LoVo (cell line): ENCODE data around the gene UBE2J2.

Experiments used
- DNase-seq: peaks from one replicate; pipeline ENCODE4 v3.0.0-alpha.2; 2016; ENCODE audit warnings: low spot score

UBE2J2 gene

DNA sequence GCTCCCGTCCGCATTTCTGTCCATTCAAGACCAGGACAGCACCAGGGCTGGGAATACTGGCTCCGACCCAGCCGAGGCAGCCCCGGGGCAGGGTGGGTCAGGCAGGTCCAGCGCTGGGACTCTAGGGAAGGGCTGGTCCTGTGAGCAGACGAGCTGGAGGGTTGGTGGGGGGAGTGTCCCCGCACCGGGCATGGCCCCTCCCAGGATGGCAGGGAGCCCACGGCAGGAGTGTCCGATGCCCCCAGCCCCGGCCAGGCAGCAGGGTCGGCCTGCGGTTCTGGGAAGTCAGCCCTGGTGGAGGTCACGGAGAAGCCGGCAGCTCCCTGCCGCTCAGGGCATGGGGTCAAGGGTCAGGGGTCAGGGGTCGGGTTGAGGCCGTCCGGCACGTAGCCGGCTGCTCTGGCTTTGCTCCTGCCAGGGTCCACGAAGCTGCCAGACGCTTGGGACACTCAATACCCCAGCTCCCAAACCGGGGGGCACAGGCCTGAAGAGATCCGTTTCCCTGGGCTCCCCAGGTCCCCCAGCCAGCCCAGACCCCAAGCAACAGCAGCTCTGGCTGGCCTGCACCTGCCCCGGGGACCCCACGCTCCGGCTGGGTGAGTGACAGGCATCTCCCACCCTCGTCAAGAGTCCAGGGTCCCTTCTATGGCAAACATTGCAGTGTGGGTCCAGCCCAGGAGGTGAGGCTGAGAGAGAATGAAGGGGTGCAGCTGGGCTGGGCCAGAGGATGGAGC lies 33.9 kb downstream of the UBE2J2 start:
- DNase-seq, result no peak

DNA sequence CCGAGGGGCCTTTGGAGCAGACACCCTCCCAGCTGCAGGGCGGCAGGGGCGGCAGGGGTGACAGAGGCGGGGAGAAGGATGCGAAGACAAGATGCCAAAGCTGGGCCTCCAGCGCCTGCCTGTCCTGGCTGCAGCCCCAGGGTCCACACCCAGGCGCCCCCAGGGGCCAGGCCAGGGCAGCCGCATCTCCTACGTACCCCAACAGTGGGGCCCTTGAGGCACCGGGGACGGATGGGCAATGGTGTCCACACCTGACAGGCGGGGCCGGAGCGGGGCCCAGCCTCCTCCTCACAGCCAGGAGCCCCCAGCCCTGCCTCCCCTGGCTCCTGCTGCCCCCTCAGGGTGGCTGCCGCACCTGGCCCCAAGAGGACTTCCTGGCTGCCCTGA lies 34.4 kb downstream of the UBE2J2 start:
- DNase-seq, result no peak

DNA sequence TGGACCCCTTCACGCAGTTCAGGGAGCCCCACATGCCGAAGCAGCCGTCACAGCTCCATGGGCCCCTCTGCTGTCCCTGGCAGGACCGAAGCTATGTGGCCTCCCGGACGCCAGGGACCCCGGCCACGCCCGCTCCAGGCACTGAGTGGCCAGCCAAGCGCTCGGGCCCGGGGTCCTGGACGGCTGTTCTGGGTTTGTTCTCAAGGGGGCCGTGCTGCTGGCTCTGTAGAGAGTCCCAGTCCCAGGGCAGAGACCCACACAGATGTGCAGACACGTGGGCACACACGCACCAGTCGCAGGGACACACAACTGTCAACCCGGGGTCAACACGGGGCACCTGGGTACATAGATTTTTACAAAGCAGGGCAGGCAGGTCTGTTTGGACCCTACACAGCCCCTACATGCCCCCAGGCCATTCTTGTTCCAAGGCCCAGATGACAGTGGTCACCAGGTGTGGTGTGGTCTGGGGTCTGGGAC lies 34.9 kb downstream of the UBE2J2 start:
- no peak for DNase-seq

DNA sequence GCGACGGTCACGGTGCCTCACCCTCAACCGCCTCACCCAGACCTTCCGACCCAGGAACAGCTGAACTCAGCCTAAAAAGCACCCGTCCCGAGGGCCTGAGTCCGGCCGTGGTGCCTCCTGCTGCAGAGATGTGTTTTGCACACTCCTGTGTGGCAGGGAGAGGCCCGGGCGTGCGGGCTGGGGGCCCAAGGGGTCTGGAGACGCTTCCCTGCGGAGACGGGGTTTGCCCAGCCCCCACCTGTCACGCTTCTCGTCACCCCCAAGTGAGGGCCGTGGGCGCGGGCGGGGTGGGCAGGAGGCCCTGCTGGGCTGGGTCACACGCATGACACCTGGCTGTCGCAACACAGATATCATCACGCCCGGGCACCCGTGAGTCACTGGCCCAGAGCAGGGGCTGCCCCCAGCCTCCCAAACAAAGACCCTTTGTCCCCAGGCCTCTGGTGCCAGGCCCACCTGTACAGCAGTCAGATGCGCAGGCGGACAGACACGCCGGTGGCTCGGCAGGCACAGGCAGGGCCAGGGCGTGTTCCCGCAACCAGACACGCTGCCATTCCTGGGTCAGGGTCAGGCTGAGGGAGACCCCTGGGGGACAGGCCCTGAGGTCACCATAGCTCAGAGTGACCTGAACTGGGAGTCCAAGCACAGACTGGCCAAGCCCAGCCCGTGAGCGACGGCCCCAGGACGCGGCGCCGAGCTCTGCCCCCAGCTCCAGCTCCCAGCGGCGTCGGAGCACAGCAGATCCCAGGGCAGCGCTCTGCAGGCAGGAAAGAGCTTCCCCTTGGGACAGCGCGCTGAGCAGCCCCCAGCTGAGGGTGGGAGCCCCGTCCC lies 35.6 kb downstream of the UBE2J2 start:
- no peak for DNase-seq

DNA sequence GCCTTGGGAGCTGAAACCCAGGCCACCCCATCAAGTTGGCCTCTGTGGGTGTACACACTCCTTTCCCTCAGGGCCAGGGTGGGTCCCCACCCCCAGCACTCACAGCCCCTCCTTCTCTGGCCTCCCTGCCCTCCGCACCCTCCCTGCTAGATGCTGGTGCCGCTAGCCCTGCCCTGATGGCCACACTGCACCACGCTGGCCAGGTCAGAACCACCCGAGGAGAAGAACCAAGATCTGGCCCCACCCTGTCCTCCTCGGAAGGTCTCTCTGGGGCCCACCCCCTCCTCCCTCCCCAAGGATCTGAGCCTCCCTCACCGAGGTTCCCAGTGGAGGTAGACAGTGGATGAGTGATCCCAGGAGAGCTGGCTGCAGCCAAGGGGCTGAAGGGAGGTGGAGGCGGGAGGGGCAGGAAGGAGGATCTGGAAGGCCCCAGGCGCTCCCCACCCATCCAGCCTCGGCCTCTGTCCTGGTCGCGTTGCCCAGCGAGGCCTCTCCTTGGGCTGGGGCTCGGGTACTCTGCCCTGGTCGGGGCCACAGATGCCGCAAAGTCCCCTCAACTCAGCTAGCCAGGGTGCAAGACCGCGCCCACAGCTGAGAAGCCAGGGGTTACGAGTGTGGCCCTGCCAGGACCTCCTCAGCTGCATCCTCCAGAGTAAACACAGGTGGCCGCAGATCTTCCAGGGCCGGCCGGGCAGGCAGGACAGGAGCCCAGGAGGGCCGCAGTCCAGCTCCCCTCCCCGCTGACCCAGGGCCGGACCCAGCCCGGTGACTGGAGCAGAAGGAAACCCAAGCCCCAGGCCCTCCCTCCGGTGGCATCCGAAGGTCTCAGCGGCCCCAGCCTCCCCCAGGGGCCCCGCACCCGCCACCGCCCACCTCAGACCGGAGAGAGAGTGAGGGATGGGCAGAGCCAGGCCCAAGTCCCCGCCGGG lies 36.4 kb downstream of the UBE2J2 start:
- DNase-seq, result no peak

DNA sequence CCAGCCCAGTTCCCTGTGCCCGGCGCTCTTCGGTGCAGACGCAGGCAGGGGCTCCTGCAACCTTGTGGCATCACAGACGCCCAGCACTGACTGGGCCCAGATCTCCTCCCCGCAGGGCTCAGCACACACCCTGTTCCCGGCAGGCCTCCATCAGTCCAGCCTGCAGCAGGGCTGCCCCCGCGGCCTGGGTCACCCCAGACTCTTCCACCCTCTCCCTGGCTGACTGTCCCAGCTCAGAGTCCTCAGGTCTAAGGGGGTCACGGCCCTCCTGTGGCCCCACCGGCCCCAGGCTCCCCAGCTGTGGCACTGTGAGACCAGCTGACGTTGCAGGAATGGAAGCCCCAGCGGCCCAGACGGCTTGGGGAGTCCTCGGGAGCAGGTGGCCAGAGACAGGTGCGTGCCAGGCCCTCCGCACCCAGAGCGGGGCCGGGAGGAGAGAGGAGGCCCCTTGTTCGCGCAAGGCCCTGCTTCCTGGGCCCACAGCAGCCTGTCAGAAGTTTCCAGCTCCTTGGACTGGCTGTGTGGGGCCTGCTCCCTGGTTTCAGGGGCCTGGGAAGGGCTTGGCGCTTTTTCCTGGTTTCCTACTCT lies 37.4 kb downstream of the UBE2J2 start:
- no peak for DNase-seq

DNA sequence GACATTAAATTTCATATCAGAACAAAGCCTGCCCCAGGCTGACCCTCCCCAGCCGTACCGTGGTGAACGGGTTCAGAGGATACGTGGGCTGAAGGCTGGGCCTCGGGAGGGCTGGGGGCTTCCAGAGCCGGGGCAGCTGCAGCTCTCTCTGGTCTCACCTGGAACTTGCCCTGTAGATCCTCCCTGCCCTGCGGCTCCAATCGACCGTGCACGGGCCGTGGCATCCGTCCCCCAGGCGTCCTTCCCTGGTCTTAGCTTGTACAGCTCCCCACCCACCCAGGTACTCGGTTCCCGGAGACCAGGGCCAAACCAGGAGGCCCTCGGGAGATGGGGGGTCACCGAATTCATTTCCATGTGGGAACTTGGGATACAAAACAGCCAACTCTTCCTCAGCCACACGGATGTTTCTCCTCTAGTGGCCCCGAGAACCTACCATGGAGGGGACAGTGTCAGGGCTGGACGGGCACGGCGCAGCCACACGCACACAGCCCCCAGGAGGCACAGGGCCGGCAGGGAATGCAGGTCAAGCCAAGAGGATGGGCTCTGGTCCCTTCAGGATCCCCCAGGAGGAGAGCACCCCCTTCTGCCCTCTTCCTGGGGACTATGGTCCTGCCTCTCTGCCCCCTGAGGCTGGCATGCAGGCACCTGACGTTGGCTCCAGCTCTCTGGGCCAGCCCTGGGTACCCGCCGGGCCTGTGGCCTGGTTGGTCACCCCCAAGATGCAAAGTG lies 38.5 kb downstream of the UBE2J2 start:
- no peak for DNase-seq

DNA sequence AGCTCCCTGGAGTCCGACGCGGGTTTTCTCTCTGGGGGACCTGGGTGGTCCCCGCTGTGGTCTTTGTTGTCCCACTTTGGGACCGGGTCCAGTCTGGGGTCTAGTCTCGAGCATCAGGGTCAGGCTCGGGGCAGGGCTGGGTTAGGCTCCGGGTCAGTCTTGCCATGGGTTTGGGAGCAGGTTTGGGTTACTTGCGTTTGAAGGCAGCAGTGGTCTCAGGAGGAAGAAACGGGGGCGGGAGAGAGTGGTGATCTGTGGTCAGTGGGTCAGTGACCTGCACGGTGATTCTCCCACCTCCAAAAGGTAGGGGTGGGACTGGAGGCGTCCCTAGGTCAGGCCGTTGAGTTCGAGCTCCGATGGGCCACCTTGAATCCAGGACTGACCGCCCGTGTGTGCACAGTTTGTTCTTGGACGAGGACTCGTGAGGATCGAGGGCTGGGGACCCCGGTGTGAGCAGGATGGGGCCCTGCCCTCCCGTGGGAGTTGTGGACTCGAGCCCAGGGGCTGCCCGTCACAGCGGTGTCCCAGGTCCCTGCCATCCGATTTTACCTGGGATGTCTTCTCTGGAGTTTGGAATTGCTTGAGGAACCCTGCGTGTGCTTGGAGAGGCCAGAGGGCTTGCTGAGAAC lies 39.4 kb downstream of the UBE2J2 start:
- DNase-seq, result no peak

DNA sequence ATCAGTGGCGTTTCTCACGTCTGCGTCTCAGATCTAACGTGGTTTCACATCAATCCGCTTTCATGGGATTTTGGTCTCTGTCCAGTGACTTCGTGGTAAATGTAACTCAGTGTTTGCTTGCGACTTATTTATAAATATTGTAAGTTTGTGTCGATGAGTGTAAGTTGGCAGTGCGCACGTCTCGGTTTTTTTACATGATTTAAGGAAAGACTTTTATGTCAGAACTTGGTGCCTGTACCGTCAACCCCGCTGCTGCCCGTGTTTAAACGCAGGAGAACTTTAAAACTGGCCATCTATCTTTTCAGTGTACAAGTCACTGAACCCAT lies 40.1 kb downstream of the UBE2J2 start:
- DNase-seq, result no peak

DNA sequence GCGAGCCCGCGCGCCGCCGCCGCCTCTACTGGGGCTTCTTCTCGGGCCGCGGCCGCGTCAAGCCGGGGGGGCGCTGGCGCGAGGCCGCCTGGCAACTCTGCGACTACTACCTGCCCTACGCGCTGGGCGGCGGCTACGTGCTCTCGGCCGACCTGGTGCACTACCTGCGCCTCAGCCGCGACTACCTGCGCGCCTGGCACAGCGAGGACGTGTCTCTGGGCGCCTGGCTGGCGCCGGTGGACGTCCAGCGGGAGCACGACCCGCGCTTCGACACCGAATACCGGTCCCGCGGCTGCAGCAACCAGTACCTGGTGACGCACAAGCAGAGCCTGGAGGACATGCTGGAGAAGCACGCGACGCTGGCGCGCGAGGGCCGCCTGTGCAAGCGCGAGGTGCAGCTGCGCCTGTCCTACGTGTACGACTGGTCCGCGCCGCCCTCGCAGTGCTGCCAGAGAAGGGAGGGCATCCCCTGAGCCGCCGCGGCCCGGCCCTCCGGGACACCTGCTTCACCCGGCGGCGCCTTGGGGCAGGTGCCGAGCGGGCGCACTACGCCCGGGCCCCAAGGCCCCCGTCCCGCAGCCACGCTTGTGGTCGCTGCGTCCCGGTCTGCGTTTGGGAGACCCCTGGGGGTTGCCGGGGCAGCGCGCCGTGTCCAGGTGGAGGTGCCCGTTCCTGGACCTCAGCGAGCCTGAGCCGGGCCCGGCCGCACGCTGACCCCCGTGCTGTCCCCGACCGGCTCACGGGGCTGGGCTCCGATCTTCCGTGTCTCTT lies 40.7 kb downstream of the UBE2J2 start:
- no peak for DNase-seq

DNA sequence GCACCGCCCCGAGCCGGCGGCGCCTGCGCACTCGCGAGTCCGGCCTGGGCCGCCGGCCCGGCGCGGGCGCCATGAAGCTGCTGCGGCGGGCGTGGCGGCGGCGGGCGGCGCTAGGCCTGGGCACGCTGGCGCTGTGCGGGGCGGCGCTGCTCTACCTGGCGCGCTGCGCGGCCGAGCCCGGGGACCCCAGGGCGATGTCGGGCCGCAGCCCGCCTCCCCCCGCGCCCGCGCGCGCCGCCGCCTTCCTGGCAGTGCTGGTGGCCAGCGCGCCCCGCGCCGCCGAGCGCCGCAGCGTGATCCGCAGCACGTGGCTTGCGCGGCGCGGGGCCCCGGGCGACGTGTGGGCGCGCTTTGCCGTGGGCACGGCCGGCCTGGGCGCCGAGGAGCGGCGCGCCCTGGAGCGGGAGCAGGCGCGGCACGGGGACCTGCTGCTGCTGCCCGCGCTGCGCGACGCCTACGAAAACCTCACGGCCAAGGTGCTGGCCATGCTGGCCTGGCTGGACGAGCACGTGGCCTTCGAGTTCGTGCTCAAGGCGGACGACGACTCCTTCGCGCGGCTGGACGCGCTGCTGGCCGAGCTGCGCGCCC lies 41.4 kb downstream of the UBE2J2 start, which contains the start of gene B3GALT6:
Gene B3GALT6 (plus strand): TSS at position 30 of the 588 bp plus-strand sequence. CDS start 42 bp downstream, at position 72.
- DNase-seq, result no peak

DNA sequence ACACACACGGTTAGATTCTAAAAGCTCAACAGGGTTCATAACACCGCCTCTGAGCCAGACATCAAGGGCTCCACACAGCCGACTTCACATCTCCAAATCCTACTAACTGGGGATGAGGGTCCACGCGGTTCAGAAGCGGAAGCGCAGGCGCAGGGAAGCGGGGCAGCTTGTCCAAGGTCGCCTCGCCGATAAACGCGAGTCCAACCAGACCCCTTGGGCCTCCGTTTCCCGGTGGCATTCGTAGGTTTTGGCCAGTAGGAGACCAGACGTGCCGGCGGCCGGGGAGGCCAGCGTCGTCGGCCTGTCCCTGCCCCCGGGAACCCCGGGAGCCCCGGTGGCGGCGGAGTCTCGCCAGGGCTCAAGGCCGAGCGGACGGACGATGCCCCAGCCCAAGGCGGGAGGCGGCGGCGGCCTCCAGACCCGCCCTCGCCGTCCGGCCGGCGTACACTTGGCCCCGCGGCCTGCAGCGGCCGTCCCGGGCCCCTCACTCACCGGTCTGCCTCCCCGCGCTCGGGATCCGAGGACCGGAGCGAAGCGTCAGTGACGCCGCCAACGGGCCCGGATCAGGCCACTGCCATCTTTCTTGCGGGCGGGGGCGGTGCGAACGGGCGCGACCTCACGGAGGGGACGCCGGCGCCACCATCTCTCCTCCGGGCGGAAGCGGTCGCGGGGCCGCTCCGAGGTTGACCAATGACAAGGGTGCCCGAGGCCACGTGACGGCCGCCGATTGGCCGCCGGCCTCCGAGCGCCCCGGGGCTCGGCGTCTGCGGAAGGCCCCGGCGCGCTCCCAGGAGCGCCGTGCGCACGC lies 42.0 kb downstream of the UBE2J2 start, which contains the start of gene SDF4:
Gene SDF4 (minus strand): TSS at position 602 of the 808 bp plus-strand sequence. CDS start 3,229 bp downstream, outside the sequence.
- DNase-seq, result peak; percentile 97

DNA sequence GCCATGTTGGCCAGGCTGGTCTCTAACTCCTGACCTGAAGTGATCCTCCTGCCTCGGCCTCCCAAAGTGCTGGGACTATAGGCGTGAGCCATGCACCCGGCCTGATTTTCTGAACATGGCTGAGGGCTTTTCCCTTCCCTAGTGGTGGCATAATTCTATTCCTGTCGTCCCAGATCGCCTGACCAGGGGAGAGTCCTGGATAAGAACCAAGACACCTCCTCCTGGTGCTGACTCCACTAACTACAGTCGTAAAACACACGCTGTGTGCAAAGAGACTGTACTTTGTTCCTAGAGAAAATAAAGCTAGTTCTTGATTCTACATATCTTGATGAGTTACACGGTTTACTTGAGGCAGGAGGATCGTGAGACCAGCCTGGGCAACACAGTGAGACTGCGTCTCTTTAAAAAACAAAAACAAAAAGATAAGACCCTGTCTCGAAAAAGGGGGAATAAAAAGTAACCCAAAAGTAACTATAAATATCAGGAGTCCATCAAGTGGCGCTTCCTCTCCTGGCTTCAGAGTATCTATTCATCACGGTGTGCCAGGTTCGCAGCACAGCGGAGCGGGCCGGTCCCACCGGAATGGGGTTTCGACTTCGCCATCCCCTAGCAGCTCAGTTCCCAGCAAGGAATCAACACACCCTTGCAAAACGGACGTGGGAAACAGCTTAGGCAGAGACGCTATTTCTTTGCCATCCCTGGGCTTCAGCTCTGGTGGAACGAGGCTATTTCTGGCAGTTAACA lies 42.8 kb downstream of the UBE2J2 start:
- peak; percentile 63 for DNase-seq

DNA sequence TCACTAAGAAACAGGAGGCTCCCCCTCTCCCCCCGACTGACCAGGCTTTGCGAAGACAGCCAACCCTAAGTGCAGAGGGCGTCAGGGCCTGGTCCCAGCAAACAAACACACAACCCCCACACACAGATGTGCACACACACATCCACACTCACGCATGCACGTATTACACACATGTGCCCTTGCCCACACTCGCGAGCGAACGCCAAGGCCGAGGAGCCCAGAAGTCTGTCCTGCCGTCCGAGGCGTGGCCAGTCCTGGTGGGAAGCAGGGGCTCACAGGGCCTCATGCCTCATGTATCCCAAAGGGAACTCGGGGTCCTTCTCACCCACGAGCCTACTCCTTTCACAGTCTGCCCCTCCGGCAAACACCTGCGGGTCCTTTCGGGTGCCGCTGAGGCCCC lies 43.9 kb downstream of the UBE2J2 start:
- DNase-seq, result no peak

DNA sequence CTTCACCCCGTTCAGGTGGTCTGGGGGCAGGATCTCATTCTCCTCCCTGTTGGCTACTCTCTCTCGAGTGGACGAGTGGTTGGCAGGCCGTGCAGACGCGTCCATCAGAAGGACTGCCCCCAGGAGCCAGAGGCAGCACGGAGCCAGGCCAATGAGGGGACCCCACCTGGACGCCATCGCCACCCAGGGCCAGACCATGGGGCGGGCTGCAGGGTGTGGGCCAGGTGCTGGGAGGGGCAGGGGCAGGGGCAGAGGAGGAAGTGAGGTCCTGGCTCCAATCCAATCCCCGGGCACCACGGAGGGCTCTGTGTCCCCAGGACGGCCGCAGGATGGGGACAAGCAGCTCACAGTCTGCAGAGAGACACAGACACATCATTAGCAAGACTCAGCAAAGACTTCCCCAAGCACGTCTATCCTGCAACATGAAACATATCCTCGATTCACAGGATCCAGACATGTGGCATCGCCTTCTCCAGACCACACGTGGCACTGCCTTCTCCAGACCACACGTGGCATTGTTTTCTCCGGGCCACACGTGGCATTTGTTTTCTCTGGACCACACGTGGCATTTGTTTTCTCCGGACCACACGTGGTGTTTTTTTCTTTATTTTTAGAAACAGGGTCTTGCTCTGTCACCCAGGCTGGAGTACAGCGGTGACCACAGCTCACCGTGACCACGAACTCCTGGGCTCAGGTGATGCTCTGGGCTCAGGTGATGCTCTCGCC lies 44.9 kb downstream of the UBE2J2 start:
- no peak for DNase-seq

DNA sequence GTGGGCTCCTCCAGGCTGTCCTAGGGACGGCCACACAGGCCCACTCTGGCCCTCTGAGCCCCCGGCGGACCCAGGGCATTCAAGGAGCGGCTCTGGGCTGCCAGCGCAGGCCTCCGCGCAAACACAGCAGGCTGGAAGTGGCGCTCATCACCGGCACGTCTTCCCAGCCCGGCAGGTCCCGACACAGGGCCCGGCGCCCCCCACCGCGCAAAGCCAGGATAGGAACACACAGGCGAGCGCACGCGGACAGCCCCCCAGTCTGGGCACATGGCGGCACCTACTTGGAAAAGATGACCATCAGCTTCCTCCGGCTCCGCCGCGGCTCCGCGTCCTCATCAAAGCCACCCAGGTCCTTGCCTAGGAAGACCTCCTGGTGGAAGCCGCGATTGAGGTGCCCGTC lies 45.5 kb downstream of the UBE2J2 start:
- no peak for DNase-seq

DNA sequence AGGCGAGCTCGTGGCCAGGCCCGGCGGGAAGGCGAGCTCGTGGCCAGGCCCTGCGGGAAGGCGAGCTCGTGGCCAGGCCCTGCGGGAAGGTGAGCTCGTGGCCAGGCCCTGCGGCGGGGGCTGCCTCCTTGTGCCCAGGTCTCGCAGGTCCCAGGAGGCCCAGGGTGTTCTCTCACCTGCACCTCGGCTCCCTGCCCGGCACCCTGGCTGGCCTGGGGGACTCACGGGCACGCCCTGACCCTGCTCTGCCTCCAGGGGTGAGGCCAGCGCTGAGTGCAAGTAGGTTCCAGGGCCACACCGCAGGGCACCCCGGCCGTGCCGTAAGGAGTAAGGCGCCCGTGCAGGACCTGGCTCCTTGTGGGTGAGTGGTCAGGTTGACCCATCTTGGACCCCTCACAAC lies 46.3 kb downstream of the UBE2J2 start:
- no peak for DNase-seq
